NK-92 treated with Interleukin-12 subunit alpha and Interleukin-12 subunit beta, amount 100 ng/mL, for 24 hours (cell line): ENCODE measurements around the gene NFATC1.
"Not testable (repeated sequence)": the region's sequence is repeated elsewhere in the genome, so short reads cannot be mapped to it uniquely, and the experiment has no call there.

ENCODE experiments used
- DNase-seq: peaks from one replicate; lab custom pipeline; 2025; lab: John Stamatoyannopoulos, UW

Gene NFATC1

DNA sequence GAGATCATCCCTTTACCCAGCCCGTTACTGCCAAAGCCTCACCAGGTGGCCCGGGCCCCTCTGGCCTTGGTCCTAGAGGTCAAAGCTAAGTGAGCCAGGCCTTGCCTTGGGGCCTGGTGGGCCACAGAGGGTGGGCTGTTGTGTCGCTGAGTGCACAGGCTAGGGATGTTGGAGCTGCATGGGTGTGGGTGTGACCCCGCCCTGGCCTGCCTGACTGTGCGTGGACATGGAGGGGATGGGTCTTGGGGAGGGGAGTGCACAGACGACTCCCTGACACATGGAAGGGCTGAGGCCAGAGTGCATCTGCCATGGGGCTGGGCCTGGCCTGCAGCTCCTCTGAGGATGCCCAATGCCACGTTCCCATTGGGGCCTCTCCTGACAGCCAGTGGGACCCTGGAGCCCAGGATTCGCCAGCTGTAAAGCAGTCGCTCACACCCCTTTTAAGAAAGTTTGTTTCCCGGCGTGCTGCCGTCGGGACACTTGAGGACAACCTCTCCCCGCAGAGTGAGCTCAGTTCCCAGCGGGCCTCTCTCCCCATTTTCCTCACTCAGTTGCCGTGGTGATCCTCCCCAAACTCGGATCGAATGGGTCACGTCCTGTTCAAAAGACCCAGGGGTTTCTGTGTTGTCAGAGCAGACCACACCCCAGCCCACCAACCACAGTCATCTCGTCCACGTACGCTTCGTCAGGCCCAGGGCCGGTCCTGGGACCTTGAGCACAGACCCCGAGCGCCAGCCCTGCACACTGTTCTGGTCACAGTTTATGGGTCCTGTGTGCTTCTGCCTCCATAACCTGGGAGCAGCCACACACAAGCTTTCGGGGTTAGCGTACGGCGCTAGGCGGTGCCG, 93.5 kb downstream of the NFATC1 start:
- no peak for DNase-seq

DNA sequence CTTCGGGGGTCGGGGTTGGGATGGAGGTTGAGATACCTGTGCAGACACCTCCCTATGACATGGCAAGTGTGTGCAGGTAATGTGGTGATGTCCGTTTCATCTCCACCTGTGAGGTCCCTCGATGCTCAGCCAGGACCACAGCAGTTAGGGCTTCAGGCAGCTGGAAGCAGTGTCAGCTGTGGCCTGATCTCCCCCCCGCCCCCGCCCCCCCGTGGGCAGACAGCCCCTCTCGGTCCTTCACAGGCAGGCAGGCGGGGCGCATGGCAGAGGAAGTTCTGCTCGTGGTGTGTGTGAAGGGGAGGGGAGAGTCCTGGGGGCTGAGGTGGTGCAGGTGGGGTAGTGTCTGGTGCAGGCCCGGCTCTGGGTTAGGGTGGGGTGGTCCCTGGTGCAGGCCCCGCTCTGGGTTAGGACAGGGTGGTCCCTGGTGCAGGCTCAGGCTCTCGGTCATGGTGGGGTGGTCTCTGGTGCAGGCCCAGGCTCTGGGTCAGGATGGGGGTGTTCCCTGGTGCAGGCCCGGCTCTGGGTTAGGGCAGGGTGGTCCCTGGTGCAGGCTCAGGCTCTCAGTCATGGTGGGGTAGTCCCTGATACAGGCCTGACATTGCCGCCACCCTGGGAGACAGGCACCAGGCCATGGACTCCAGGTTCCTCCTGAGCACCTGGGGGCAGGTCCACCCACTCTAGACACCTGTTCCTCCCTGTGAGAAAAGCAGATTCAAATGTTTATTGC, 94.3 kb downstream of the NFATC1 start:
- no peak for DNase-seq

DNA sequence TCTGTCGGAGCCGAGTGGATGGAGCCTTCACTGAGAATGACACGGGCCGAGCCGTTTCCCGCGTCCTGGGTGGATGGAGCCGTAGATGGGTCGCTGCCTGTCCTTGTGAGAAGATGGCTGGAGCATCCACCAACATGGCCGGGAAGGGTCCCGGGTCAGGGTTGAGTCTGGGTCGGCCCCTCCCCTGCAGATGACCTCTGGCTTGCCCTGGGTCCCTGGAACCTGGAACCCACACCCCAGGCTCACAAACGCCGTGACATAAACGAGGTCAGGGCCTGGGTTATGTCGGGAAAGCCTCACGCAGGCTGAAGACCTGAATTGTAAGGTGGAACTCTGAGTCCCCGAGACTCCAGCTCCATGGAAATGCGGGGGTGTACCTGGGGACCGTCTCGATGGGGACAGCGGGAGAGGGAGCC, 94.9 kb downstream of the NFATC1 start:
- DNase-seq, result no peak

DNA sequence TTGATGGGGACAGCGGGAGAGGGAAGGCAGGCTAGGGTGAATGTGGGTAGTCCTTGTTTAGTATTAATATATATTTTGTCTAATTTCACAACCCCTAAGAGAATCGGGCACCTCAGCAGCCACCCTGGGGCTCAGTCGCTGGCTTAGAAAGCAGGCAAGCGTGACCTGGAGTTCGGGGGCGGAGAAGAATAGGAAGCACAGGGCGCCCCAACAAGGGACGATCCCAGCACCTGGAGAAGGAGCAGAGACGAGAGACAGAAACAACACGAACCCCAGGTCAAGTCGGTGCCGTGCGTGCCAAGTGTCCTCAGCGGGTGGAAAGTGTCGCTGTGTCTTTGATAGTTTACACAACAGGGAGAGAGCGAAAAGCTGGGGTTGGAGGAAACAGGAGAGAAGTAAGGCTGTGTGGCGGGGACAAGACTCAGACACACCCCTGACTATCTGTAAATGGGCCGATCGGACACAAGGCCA, 95.4 kb downstream of the NFATC1 start:
- no peak for DNase-seq

DNA sequence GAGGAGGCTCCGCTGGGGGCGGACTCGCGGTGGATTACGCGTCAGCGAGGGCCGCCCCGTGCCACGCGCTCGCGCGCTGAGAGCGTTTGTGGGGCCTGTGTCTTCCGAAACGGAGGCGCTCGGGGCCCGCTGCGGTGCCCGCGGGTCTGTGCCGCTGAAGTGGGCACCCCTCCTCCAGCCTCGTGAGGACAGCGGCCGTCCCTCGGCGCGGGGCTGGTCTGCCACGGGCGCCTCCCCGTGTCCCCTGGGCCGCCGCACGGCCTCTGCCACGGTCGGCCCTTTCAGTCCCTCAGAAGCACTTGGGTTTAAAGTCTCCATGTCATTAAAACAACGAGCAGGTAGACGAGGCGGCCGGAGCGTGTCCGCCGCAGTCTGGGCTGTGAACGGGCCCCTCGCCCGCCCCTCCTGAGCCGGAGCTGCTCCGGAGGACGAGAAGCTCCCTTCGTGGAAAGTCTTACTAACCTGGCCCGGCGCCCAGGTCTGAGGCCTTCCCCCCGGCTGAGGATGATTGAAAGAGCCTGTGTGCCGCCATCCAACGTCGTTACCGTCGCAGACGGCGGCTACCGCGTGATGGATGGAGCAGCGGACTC, 97.6 kb downstream of the NFATC1 start:
- no peak for DNase-seq

DNA sequence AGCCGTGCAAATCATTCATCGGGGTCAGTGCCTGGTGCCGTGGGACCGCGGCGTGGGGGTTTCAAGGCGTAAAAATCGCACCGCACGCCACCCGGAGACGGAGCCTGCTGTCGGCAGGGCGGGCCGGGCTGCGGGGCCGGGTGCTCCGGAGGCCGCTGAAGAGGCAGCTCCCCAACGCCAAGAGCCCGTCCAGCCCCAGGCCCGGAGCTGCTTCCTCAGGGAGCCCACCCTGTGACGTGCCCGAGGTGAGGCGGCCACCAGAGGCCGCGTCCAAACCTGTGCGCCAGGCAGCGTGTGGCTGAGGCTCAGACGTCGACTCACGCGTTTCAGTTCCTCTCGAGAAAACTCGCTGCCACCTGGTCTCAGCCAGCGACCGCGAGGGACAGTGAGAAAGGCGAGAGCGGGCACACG, 98.1 kb downstream of the NFATC1 start:
- no peak for DNase-seq

DNA sequence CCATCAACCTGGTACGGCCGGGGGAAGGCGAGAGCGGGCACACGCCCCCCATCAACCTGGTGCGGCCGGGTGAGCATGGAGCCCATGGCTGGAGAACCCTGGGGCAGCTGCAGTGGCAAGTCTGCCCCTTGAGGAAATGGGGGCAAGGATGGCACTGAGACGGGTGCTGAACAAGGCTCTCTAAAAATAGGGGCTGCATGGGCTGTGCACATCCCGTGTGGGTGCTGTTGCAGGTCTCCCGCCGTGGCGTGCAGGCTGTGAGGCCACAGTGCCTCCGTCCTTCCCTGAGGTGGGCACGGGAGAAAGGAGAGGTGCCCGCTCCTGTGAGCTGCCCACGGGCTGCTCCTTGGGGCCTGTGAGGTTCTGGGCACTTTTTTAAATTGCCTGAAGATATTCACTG, 99.2 kb downstream of the NFATC1 start:
- DNase-seq, result no peak

DNA sequence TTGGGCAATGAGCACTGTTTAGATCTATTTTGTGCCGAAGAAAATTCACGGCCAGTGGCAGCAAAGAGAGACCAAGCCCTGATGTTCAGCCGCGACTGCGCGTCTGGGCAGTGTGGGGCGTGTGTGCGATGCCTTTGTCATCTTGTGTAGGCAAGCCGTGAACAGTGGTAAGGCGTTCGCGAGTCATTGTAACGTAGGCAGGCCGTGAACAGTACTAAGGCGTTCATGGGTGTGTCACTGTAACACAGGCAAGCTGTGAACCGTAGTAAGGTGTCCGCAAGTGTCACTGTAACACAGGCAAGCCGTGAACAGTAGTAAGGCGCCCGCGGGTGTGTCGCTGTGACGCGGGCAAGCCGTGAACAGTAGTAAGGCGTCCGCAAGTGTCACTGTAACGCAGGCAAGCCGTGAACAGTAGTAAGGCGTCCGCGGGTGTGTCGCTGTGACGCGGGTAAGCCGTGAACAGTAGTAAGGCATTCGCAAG, 99.9 kb downstream of the NFATC1 start:
- no peak for DNase-seq

DNA sequence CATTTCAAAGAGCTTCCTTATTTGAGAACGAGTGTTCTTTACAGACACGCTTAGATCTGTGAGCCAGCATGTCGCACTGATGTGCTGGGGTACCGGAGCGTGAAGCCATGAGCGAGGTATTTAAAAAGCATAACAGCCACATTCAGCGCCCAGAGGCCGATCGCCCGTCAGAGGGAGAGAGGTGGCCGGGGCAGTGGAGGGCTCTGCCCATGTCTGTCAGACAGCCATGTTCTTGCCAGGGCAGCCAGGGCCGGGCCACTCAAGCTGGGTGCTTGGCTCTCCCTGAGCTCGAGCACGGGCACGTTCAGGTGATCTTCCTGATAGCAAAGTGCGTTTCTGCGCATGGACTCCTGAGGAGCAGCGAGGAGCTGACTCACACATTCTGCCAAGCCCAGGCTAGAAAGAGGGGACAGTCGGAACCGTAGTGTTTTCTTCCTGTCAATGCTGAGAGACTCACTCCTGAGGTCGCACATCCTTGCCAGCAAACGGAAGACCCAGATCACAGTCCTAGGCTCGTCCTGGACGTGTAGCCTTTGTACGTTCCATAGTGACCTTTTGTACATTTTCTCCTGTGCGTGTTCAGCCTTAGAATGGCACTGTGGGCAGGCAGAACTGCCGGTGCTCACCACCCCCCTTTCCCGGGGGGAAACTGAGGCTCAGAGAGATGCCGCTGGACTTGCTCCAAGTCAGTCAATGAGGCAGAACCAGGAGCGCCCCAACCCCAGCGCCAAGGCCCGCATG, 100.7 kb downstream of the NFATC1 start:
- no peak for DNase-seq

DNA sequence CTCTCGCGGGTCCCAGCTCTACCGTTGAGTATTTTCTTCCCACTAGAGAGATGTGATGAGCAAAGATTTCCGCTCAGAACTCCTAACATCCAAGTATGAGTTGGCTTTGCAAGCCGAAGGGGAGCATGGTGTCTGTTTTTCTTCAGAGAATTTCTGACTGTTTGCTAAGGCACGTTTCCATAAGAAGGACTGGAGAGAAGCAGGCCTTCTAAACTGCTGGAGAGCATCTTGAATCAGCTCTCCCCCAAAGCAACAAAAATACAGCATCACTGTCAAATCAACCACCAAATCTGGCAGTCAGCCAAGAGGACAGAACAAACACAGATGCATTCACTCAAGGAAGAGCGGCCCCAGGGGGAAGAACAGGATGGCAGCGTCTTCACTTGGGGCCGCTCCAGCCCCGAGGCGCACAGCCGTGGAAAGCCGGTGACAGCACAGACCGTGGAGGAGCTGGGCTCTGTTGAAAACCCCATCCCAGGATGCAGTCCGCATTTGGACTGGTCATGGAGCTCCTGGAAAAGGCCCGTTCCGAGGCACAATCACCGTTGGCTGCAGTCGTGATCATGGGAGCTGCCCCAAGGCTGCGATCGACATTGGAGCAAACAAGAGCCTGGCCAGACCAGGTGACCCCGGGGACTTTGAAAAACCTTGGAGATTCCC, 101.4 kb downstream of the NFATC1 start:
- no peak for DNase-seq

DNA sequence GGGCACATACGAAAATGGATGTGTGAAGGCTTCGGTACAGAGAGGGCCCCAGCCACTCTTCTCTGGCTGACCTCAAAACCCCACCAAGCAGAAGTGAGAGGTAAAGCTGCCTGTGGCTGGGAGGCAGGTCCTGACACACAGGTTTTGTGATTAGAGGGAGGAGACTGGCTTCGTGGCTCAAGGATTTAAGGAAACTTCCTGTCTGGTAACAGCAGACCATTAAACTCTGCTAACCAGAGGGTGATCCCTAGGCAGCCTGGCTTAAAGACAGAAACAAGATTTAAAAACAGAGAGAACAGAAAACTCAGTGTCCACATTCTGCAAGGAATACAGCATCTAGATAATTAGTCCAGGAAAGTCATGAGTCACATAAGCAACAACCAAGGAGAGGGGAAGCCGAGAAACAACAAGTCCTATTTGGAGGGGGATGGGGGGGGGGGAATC, 101.9 kb downstream of the NFATC1 start:
- DNase-seq, result no peak

DNA sequence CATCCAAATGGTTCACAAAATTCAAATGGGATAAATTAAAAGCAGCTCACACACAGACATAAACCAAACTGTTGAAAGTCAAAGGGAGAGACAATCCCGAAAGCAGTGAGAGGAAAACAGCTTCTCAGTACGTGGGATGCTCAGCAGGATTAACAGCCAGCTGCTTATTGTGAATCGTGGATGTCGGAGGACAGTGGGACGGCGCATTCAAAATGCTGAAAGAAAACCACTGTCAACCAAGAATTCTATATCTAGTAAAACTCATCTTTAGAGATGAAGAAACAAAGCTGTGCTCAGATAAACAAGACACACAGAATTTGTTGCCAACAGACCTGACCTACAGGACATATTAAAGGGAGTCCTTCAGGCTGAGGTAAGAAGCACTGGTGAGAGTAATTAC, 102.9 kb downstream of the NFATC1 start:
- no peak for DNase-seq

DNA sequence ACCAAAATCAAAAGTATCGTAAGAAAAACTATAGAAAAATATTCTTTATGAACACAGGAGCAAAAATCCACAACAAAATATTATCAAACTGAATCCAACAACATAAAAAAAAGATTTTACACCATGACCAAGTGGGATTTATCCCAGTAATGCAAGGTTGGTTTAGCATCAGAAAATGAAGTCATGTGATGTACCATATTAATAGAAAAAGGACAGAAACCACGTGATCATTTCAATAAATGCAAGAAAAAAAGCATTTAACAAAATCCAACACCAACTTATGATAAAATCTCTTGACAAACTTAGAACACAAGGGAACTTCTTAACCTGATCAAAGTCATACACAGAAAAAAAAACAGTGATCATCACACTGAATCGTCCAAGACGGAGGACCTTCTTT, 105.3 kb downstream of the NFATC1 start:
- no peak for DNase-seq

DNA sequence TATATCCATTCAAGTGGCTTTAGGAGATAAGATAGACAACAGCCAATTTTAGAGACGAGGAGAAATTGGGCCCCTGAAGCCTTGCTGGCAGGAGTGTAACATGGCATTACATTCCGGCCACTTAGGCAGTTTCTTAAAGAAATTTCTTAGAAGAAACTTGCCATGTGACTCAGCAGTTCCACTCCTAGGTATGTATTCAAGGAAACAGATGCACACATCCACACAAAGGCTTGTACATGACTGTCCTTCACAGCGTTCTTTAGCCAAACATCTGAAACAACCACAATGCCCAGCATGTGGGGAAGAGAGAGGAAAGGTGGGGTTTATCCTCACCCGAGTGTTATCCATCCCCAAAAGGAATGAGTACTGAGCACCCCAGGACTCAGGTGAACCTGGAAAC, 107.1 kb downstream of the NFATC1 start:
- DNase-seq, result no peak

DNA sequence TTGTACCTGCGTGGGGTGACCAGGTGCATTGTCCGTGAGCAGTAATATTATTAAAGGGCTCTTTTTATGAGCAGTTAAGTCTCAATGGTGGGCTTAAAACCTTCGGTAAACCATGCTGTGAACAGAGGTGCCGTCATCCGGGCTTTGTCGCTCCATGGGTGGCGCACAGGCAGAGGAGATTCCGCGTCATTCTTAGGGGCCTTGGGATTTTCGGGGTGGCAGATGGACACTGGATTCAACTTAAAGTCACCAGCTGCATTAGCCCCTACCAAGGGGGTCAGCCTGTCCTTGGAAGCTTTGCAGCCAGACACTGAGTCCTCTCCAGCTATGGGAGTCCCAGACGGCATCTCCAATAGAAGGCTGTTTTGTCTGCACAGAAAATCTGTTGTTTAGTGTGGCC, 107.7 kb downstream of the NFATC1 start:
- DNase-seq, result no peak

DNA sequence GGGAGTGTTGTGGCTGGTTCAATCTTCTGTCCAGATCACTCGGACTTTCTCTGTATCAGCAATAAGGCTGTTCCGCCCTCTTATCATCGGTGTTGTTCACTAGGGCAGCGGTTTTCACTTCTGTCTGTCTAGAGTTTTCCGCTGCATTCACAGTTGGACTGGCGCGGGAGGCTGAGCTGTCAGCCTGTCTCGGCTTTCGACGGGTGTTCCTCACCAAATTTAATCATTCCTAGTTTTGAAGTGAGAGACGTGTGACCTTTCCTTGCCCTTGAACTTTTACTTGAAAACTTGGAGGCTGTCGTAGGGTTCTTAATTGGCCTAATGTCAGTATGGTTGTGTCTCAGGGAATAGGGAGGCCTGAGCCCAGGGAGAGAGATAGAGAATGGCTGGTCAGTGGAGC, 108.3 kb downstream of the NFATC1 start:
- no peak for DNase-seq

DNA sequence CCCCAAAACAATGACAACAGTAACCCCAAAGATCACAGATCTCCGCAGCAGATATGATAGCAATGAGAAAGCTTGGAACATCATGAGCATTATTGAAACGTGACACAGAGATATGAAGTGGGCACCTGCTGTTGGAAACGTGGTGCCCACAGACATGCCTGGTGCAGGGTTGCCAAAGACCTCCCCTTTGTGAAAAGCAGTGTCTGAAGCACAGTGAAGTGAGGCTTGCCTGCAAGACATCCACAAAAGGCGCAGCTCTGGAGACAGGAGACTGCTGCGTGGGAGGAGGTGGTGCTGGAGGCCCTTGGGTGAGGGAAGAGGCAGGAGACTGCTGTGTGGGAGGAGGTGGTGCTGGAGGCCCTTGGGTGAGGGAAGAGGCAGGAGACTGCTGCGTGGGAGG, 108.8 kb downstream of the NFATC1 start:
- DNase-seq, result not testable (repeated sequence)

DNA sequence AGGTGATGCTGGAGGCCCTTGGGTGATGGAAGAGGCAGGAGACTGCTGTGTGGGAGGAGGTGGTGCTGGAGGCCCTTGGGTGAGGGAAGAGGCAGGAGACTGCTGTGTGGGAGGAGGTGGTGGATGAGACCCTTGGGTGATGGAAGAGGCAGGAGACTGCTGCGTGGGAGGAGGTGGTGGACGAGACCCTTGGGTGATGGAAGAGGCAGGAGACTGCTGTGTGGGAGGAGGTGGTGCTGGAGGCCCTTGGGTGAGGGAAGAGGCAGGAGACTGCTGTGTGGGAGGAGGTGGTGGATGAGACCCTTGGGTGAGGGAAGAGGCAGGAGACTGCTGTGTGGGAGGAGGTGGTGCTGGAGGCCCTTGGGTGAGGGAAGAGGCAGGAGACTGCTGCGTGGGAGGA, 109.7 kb downstream of the NFATC1 start:
- not testable (repeated sequence) for DNase-seq

DNA sequence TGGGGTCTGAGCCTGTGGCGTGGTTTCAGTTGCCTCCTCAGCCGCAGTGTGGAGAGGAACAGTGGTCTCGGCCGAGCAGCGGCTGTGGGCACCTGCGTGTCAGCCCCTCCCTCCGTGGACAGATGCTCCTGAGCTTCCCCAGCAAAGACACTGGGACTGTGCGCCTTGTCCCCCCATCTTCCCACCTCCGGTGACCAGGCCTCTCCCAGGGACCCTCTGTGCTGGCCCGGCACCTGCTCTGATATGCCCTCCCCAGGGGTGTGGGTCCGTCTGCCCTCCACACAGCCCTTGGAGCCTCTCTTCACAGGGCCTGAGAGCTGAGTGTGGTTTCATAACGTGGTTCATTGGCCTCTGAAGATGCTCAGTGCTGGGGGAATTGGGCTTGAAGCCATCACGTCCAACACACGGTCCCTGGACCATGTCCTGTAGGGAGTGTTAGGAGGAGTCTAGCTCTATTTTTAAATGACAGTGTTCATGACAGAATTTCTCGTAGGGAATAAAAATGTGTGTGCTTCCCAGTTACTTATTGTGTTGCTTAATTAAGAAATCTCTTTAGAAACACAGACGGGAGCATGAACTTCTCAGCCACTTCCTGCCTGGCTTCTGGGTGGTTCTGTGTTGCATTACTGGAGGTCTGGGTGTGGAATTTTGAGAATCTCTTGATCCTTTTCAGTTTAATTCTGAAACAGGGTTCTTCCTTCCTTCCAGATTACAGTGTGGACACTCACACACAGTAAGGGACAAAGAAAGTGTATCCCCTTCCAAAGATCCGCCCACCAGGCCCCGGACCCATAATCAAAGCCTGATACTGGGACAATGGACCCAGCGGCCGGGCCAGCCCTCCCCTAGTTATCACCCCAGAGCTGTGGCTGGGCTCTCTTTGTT, 110.7 kb downstream of the NFATC1 start:
- no peak for DNase-seq

DNA sequence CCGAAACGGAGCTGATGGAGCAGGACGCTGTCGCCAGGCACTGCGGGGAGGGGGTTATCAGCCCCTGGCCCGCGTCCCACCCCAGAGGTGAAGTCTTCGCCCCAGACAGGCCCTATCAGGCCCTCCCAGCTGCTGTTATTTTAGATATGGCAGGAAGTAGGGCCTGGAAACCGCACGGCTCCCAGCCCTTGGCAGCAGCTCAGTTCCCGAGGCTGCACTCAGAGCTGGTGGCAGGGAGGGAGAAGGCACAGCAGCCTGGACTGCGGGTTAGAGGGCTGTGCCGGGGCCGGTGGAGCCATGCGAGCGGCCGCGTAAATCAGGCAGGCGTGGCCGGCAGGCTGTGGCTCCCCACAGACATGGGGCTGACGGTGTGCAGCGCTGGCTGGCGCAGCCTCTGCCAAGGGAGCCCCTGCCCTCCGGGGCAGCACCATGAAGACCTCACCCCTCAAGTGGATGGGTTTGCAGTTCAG, 111.4 kb downstream of the NFATC1 start:
- DNase-seq, result no peak
